HG03196 (cell line): ENCODE measurements around the gene DNAH8.
"Not testable (repeated sequence)": the region's sequence is repeated elsewhere in the genome, so short reads cannot be mapped to it uniquely, and the experiment has no call there.

Source experiments
- ATAC-seq: cut with Tn5 transposase; IDR thresholded peaks from one replicate; pipeline ENCODE4 v1.9.1; 2021; ENCODE audit not compliant: unreplicated experiment

Gene DNAH8

GRCh38 chr6:38697846-38698245 is 17.3 kb upstream of the DNAH8 start:
- no peak for ATAC-seq

- not testable (repeated sequence) for ATAC-seq
Observed at GRCh38 chr6:38699702-38700101, 15.4 kb upstream of the DNAH8 start.

GRCh38 chr6:38701551-38701950 is 13.6 kb upstream of the DNAH8 start:
- no peak for ATAC-seq

- ATAC-seq: peak; percentile 99
Observed at GRCh38 chr6:38702558-38703397, 12.3 kb upstream of the DNAH8 start, which contains the start of gene GLO1. Gene GLO1, minus strand, starts transcription at chr6:38703145. Its CDS starts 91 bp downstream, at chr6:38703054.

GRCh38 chr6:38703949-38704590 is 11.0 kb upstream of the DNAH8 start:
- ATAC-seq: no peak

- ATAC-seq: no peak
Observed at GRCh38 chr6:38705924-38706323, 9.2 kb upstream of the DNAH8 start.

GRCh38 chr6:38708496-38708895 is 6.6 kb upstream of the DNAH8 start:
- ATAC-seq: no peak

- ATAC-seq: peak; percentile 55
Observed at GRCh38 chr6:38713812-38714211, 1.3 kb upstream of the DNAH8 start.

- no peak for ATAC-seq
Observed at GRCh38 chr6:38714239-38715015, 684 bp upstream of the DNAH8 start.

GRCh38 chr6:38716825-38717224 is 1.7 kb downstream of the DNAH8 start:
- no peak for ATAC-seq

- no peak for ATAC-seq
Observed at GRCh38 chr6:38719358-38719757, 4.2 kb downstream of the DNAH8 start.

GRCh38 chr6:38720295-38720694 is 5.2 kb downstream of the DNAH8 start:
- no peak for ATAC-seq

GRCh38 chr6:38722038-38722437 is 6.9 kb downstream of the DNAH8 start:
- ATAC-seq: no peak

- no peak for ATAC-seq
Observed at GRCh38 chr6:38722727-38723334, 7.7 kb downstream of the DNAH8 start.

- ATAC-seq: no peak
Observed at GRCh38 chr6:38723783-38724182, 8.7 kb downstream of the DNAH8 start.

- no peak for ATAC-seq
Observed at GRCh38 chr6:38724343-38724742, 9.2 kb downstream of the DNAH8 start.

GRCh38 chr6:38725414-38726183 is 10.5 kb downstream of the DNAH8 start:
- peak; percentile 73 for ATAC-seq

GRCh38 chr6:38728203-38728602 is 13.1 kb downstream of the DNAH8 start:
- ATAC-seq: no peak

- ATAC-seq: no peak
Observed at GRCh38 chr6:38730140-38730862, 15.2 kb downstream of the DNAH8 start.

- no peak for ATAC-seq
Observed at GRCh38 chr6:38736951-38737350, 21.8 kb downstream of the DNAH8 start.
